GM12891 (cell line): ENCODE measurements around the gene SNX32.

Experiments used
- POLR2A ChIP-seq: IDR thresholded peaks from 2 replicates; pipeline ENCODE4 v1.6.1; 2011; ENCODE audit warnings: low read depth, low read length, control low read depth
- POLR2AphosphoS5 ChIP-seq: IDR thresholded peaks from 2 replicates; pipeline ENCODE4 v1.6.1; 2011; ENCODE audit warnings: low read depth, low read length, control low read depth
- SPI1 ChIP-seq: IDR thresholded peaks from 2 replicates; pipeline ENCODE4 v1.6.1; 2011; ENCODE audit warnings: low read depth, low read length, control low read depth

DNA sequence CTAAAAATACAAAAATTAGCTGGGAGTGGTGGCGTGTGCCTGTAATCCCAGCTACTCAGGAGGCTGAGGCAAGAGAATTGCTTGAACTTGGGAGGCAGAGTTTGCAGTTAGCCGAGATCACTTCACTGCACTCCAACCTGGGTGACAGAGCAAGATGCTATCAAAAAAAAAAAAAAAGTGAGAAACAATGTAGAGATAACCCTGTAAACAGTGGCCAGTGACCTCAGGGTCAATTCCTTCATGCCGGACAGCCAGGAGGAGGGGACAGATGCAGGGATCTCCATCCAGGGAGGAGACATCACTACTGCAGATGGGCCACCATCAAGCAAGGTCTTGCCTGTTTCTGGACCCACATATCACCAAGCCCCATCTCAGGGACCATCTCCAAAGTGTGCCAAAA is 14.0 kb downstream of the SNX32 start:
- TF ChIP-seq POLR2A (no peak), POLR2AphosphoS5 (no peak), SPI1 (no peak)
